Measurements from ENCODE around the gene LHFPL5.

The LHFPL5 gene

DNA sequence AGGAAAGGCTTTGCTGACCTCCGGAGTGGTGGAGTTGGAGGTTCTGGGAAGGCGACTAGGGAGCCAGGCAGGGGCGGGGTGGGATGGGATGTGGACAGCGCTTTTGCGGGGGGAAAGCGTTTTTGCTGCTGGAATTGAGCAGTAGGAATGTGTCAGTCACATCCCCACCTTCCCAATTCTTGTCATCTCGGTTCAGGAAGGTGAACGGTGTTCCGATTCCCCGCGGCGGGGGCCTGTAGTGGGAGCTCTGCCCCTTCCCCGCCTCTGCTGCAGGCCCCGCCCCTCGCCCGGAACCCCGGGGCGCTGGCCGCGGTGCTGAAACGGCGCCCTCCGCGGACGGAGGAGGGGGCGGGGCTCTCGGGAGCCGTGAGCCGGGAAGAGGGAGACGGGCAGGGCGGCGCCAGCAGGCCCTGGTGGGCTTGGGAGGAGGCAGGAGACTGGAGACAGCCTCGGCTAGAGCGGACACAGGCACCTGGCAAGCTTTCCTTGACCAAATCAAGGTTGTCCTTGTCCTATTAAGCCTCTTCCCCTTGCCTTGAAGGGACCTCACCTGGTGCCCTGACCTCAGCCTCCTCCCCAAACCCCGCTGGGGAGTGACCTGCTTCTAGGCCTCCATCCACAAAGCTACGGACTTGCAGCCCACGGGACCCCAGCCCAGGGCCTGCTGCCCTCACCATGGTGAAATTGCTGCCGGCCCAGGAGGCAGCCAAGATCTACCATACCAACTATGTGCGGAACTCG lies at the start of gene LHFPL5:
Gene LHFPL5, plus strand, starts transcription at position 357 of the 741 bp plus-strand sequence. Its CDS starts 319 bp downstream, at position 676.
- DNase-seq (ENCODE audit: low spot score), result no peak

DNA sequence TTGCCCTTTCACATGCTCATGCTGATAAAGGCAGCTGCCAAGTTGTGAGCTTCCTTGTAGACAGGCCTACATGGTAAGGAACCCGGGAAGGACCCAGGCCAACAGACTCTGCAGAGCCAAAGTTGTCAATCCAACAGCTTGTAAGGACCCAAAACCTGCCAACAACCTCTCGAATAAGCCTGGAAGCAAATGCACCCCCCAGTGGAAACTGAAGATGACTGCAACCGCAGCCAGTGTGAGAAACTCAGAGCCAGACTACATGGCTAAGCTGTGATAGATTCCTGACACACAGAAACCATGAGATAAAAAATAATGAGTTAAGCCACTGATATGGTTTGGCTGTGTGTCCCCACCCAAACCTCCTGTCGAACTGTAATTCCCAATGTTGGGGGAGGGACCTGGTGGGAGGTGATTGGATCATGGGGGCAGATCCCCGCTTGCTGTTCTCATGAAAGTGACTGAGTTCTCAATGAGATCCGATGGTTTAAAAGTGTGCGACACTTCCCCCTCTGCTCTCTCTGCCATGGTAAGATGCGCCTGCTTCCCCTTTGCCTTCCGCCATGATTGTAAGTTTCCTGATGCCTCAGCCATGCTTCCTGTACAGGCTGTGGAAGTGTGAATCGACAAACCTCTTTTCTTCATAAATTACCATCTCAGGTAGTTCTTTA lies 47.6 kb upstream of the LHFPL5 start:
- no peak for DNase-seq (ENCODE audit: low spot score)

DNA sequence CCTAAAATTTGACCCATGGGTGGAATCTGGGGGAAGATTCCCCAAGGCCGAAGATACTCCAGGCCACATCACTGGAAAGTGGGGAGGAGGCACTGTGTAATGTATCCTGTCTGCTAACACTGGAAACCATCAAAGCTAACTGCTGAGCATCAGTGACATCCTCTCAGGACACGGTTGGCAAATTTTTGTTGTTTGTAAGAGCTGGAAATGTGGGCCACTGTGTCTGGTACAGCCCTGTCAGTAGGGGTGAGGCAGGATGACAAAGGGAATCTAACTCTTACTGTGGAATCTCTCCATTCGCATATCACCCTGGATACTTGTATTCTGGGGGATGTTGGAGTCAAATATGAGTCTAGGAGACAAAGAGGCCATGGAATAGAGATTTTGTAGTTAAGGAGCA lies 45.7 kb upstream of the LHFPL5 start:
- DNase-seq (ENCODE audit: low spot score), result no peak

DNA sequence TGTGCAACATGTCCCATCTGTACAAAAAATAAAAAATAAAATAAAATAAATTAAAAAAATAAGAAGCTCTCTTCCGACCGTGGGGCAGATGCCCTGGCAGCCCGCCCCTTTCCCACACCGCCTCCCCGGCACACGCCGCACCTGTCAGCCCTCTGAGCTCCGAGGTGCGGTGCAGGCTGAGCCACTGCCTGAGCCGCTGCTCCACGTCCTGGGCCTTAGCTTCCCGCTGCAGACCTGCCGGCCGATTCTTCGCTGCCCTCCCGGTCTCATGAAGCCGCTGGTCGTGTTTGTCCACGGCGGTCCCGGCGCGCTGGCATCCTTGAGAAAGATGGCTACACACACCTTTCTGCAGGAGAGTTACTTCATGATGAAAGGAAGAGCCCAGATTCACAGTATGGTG lies 39.4 kb upstream of the LHFPL5 start:
- DNase-seq (ENCODE audit: low spot score), result no peak

DNA sequence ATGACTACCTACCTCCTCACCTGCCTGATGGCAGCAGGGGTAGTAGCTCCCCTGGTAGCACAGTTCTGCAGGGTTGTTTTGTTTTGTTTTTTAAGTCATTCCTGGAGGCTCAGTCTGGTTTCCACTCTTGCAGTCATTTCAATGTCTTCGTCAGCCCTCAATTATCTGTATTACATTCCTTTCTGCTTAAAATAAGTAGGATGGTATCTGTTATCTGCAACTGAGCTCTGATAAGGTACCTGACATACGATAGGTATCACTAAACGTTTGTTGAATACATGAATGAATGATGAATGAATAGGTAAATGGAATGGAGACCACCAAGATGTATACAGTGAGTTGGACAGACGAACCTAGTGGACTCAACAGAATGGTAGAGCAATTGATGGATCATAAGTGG lies 35.9 kb upstream of the LHFPL5 start:
- DNase-seq (ENCODE audit: low spot score), result no peak

DNA sequence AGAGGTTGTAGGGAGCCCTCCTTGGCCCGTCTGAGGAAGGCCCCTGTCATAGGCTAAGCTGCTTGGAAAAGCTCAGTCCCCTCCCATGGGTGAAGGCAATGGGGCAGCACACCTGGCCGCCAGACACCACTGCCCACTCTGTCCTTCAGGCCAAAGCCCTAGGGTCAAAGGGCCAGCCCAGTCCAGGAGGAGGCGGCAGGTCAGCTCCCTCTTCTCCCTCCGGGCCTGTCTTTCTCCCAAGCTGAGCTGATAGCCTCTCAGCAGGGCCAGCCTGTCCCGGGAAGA lies 33.9 kb upstream of the LHFPL5 start:
- DNase-seq (ENCODE audit: low spot score), result no peak

DNA sequence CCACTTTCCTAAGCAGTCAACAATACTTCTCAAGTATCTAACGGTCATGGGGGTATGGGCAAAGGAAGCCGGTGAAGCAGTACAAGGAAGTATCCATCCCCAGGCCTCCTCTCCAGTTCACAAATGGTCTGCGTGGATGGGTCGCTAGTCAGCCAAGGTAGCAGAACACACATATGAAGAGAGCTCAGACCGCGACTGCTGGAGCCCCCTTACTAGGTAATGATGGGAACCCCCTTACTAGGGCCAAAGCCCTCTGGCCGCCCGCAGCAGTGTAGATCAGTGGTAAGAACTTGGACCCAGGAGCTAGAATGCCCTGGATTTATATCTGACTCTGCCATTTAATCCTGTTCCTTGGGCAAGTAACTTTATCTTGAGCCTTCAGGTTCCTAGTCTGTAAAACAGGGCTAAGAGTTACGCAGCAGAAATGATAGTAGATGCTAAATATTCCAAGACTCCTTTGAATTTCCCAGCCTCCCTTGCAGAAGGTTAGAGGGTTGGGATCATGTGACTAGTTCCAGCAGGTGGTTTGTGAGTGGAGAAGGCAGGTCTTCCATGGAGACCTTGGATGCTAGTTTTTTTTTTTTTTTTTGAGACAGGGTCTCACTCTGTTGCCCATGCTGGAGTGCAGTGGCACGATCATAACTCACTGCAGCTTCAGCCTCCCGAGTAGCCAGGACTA lies 30.9 kb upstream of the LHFPL5 start:
- no peak for DNase-seq (ENCODE audit: low spot score)

DNA sequence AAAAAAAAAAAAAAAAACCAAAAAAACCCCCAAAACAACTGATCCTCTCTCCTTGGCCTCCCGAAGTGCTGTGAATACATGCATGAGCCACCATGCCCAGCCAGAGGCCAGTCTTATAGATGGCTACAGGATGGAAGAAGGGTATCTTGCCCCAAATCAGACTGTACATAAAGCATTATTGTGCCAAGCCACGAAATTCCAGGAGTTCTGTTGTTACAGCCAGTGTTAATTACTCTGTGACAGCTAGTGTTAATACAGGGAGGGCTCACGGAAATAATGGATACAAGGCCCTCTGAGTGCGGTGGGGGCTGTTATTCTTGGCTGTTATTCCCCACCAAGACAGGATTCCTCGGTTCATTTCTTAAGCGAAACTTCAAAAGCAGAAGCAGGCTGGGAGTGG lies 30.1 kb upstream of the LHFPL5 start:
- no peak for DNase-seq (ENCODE audit: low spot score)

DNA sequence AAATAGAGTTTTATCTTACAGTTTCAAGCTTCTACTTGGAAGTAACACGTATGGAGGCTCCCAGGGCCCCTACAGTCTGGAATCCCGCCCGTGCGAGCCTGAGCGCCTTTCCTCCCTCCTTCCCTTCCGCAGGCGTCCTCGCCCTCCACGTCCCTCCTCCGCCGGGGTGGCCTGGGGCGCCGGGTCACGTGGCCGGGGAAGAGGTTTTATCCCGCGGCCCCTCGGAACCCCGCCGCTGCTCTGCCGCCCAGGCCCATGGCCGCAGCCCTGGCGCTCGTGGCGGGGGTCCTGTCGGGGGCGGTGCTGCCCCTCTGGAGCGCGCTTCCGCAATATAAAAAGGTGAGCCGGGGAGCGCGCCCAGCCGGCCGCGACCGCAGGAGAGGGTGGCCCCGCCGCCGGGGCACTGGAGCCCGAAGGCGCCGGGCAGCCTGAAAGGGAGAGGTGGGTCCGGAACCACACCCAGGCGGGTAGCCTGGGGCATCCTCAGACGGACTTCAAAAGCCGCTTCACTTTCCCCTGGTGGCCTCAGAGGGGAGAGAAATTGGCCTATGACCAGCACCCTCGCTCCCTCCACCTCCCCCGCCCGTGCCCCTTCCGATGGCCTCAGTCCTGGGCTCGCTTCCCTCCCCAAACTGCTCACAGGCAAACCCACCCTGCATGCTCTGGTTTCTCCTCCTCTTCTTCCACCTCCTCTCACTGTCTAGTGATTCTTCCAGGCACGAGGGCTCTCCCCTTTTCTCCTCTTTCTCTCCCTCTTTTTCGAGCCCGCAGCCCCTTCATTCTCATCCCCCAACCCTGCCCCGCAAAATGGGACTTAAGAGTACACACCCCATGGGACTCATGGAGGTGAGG lies 28.6 kb upstream of the LHFPL5 start, which contains the start of gene CLPSL2:
Gene CLPSL2, plus strand, starts transcription at position 235 of the 852 bp plus-strand sequence. Its CDS starts 21 bp downstream, at position 256.
- no peak for DNase-seq (ENCODE audit: low spot score)

DNA sequence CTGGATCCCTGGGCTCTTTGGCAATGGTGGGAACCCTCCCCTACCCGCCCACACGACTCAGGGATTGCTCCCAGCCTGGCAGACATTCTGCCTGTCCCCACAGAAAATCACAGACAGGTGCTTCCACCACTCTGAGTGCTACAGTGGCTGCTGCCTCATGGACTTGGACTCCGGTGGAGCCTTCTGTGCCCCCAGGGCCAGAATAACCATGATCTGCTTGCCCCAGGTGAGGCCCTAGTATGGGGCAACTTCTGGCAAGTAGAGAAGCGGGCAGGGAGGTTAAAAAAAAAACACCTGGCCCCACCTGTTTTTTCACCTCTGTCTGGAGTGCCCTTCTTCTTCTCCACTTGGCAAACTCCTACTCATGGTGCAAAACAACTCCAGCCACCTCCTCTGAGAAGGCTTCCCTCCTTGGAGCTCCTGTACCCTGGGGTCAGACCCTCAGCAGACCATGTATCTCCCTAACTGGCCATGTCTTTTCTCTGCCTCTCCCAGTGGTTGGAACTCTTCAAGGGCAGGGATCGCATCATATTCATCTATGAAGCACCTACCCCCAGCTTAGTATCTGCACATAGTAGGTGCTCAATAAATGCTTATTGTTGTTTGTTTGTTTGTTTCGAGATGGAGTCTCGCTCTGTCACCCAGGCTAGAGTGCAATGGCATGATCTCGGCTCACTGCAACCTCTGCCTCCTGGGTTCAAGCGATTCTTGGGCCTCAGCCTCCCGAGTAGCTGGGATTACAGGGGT lies 27.6 kb upstream of the LHFPL5 start:
- DNase-seq (ENCODE audit: low spot score), result no peak

DNA sequence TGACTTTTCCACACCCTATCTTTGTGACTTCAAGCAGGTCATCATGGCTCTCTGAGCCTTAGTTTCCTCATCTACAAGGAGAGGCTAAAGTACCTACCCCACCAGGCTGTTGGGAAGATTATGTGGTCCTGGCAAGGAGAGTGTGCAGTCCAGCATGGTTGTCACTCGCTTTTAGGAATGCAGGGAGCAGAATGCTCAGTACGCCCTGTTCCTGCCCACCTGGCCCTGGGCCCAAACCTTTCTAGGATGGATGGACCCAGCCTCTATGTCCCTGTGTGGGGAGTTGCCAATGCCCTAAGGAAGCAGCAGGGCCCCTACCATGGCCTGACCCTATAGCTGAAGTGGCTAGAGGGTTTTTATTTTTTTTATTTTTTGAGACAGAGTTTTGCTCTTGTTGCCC lies 26.7 kb upstream of the LHFPL5 start:
- DNase-seq (ENCODE audit: low spot score), result no peak

DNA sequence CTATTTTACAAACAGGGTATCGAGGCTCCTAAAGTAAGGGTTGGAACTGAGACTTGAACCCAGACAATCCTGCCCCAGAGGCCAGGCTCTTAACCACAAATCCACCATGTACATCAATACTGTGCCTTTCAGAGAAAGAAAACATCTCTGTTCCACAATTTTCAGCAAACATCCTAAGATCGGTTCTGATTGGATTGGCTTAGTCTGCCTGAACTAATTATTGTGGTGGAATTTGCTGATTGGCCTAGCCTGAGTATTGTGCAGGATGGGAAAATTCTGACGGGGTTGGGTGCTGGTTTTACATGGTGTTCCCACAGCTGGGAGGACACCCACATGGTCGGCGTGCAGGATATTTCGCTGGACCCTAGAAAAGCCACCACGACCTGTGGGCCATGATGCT lies 24.4 kb upstream of the LHFPL5 start, which contains the start of gene CLPSL1:
Gene CLPSL1, plus strand, starts transcription at position 301 of the 400 bp plus-strand sequence. Its CDS starts 92 bp downstream, at position 393.
- no peak for DNase-seq (ENCODE audit: low spot score)

DNA sequence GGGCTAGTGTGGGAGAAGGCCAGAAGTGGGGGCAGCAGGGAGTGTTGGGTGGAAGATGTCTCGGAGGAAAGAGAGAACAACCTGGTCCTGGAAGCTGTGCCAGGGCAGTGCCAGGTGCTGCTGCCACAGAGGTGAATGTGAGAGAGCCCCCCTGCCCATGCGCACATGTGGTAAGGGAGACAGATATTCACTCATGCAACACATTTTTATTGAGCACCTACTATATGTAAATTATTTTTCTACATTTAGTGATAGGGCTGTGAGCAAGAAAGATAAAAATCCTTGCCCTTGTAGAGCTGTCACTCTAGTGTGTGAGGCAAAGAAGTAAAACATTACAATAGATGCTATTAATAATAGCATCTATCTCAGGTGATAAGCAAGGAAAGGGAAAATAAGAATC lies 23.9 kb upstream of the LHFPL5 start:
- no peak for DNase-seq (ENCODE audit: low spot score)

DNA sequence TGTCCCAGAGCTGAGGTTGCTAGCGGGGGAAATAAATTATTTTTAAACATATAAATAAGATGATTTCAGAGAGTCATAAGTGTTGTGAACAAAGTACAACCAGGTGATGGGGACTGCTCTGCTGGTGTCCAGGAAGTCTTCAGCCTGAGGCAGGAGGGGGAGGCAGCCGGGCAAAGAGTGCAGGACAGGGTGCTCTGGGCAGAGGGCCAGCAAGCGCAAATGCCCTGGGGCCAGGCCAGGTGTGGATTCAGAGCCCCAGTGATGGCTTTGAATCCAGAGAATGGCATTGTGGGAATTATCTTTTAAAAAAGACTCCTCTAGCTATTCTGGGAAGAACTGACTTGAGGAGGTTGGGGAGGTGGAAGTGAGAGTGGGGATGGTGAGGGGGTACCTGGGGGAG lies 22.7 kb upstream of the LHFPL5 start:
- no peak for DNase-seq (ENCODE audit: low spot score)

DNA sequence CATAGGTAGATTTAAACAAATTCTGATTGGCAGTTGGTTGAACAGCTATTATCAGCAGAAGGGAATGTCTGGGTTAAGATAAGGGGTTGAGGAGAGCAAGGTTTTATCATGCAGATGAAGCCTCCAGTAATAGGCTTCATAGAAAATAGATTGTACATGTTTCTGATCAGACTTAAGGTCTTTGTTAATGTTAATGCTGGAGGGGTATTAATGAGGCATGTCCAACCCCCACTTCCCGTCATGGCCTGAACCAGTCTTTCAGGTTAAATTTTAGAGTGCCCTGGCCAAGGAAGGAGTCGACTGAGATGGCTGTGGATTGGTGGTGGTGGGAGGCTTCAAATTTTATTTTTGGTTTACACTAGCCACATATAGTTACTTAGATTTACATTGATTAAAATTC lies 21.0 kb upstream of the LHFPL5 start:
- no peak for DNase-seq (ENCODE audit: low spot score)

DNA sequence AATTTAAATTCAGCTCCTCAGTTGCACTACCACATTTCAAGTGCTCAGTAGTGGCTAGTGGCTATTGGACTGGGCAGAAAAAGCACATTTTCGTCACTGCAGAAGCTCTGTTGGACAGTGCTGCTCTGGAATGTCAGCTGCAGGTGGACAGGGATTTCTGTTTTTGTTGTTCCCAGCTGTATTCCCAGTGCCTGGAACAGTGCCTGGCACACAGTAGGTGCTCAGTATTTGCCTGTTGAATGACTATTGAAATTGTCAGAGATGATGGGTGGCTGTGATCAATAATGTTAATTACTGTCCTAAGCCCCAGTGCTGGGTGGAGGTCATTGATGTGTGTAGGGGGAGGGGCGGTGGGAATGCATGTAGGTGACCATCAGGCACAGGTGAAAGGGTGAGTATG lies 18.9 kb upstream of the LHFPL5 start:
- DNase-seq (ENCODE audit: low spot score), result no peak

DNA sequence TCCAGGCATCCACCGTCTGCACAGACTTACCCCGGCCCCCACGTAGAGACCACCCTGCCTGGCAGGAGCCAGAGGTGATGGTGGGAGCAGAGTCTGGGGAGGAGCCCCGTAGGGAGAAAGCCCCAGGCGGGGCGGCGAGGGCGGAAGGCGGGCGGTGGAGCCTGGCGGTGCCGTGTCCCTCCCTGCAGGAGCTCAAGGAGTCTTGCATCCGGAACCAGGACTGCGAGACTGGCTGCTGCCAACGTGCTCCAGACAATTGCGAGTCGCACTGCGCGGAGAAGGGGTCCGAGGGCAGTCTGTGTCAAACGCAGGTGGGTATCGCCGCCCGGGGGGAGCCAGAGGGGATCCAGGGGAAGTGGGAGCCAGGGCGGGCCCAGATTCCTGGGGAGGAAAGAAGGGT lies 18.3 kb upstream of the LHFPL5 start:
- DNase-seq (ENCODE audit: low spot score), result no peak

DNA sequence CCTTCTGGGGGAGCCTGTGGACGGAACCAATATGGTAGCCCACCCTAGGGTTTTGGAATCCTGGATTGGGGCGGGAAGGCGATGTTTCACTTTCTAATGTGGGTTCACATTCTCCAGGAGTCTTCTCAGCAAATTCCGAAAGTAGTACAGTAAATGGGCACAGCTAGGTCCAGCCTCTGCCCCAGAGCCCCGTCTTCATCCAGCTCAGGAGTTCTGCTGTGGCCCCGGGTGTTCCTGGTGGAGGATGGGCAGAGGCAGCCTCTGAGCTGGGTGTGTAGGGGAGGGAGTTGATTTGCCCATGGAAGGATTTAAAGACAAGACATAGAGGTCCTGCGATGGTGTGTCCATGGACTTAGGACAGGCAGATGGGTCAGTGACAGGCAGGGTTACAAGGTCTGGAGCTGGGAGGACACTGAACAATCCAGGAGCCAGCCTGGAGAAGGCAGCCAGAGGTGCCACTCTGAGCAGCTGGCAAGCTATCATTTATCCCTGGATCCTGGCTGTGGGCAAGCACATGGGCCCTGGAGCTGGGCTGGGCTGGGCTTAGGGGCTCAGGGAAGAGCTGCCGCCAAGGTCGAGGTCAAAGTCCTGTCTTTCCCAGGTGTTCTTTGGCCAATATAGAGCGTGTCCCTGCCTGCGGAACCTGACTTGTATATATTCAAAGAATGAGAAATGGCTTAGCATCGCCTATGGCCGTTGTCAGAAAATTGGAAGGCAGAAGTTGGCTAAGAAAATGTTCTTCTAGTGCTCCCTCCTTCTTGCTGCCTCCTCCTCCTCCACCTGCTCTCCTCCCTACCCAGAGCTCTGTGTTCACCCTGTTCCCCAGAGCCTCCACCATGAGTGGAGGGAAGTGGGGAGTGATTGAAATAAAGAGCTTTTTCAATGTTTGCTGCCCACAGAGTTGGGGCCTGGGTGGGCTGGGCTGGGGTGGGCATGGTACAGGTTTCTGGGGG lies 17.6 kb upstream of the LHFPL5 start:
- no peak for DNase-seq (ENCODE audit: low spot score)

DNA sequence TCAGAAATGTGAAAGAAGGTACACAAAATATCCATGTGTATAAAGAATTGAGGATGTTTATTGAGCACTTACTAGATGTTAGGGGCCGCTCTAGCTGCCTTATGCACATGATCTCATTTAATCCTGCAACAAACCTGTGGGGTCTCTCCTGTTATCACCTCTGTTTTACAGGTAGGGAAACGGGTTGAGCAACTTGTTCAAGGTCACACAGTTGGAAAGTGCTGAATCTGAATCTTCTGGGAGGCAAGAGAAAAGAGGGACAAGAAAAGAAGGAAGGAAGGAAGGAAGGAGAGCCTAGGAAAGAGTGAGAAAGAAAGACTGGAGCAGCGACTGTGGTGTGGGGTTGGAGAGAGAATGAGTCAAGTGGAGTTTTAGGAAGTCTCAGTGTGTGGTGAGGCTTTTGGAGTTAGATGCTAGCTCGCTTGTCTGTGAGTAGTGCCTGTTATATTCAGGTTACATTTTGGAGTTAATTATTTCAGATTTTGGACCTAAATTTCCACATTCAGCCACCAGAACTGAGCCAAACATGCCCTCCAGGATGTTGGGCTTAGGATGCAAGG lies 16.6 kb upstream of the LHFPL5 start:
- no peak for DNase-seq (ENCODE audit: low spot score)

DNA sequence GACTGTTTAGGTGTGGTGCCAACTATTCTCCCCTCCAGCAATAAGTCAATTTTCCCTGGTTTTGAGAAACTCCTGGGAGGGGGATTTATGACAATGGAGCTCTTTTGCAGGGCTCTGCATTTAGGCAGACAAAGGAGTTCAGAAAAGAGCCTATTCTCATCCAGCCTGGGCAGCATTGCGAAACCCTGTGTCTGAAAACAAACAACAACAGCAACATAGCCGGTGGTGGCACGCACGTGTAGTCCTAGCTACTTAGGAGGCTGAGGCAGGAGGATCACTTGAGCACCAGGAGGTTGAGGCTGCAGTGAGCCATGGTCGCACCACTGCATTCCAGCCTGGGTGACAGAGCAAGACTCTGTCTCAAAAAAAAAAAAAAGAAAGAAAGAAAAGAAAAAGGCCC lies 14.5 kb upstream of the LHFPL5 start:
- DNase-seq (ENCODE audit: low spot score), result no peak
